SK-N-SH (cell line): ENCODE measurements around the gene BDKRB2. TPM values are rescaled to one million over a fixed set of nuclear protein-coding genes. Genes with fewer than 3 reads are reported as not detected.

ENCODE experiments used
- CTCF ChIA-PET: fragments of 300-600, 350-600 bp; formaldehyde crosslinking; extraction: SDS; loops from one replicate; lab custom pipeline; 2021; lab: Yijun Ruan, JAX
- POLR2A ChIA-PET: fragments of 350-600 bp; sonication (Branson Sonifier 250); formaldehyde crosslinking; extraction: SDS; loops from one replicate; lab custom pipeline; 2020; ENCODE audit warnings: antibody characterized with exemption, inconsistent platforms; lab: Yijun Ruan, JAX
- DNase-seq: peaks from one replicate; pipeline ENCODE4 v3.0.0; 2012
- H2AFZ ChIP-seq: fragments of 200-600 bp; sonication (generic); 2 replicates; pipeline ENCODE4 v1.8.1; 2016; ENCODE audit warnings: antibody characterized with exemption, mild to moderate bottlenecking, low read depth
- H3F3A ChIP-seq: fragments of 200-600 bp; sonication (generic); replicated peaks from 2 replicates; pipeline ENCODE3; 2016; ENCODE audit warnings: antibody characterized with exemption, mild to moderate bottlenecking; ENCODE audit not compliant: insufficient read depth
- H3K27ac ChIP-seq, 2 experiments: fragments of 200-500 bp in 1 of 2; fragments of 200-600 bp in 1 of 2; sonication (Bioruptor generic) in 1 of 2; sonication (generic), shearing (Covaris generic) in 1 of 2; 2 replicates each; pipeline versions ENCODE4 v1.5.1 to v1.6.1; 2014 to 2016; ENCODE audit warnings: low read depth in 2 of 2, inconsistent platforms in 1 of 2, low read length in 1 of 2, mild to moderate bottlenecking in 1 of 2, mixed read lengths in 1 of 2
- H3K27me3 ChIP-seq: fragments of 200-600 bp; sonication (generic), shearing (Covaris generic); 2 replicates; pipeline ENCODE4 v1.6.1; 2016; ENCODE audit warnings: mixed run types; ENCODE audit not compliant: insufficient read depth
- H3K36me3 ChIP-seq, 2 experiments: fragments of 200-500 bp in 1 of 2; fragments of 200-600 bp in 1 of 2; sonication (Bioruptor generic) in 1 of 2; sonication (generic) in 1 of 2; replicated peaks in 1 of 2; 2 replicates each; pipeline versions ENCODE3 to v1.5.1; 2014 to 2016; ENCODE audit warnings: low read length in 1 of 2, mild to moderate bottlenecking in 1 of 2; ENCODE audit not compliant: insufficient read depth in 2 of 2, control insufficient read depth in 1 of 2
- H3K4me1 ChIP-seq, 2 experiments: fragments of 200-500 bp in 1 of 2; fragments of 200-600 bp in 1 of 2; sonication (Bioruptor generic) in 1 of 2; sonication (generic), shearing (Covaris generic) in 1 of 2; 2 replicates each; pipeline versions ENCODE4 v1.5.1 to v1.6.1; 2014 to 2016; ENCODE audit warnings: low read depth in 1 of 2, low read length in 1 of 2, mixed run types in 1 of 2; ENCODE audit not compliant: insufficient read depth in 2 of 2, control insufficient read depth in 1 of 2
- H3K4me2 ChIP-seq: fragments of 200-600 bp; sonication (generic), shearing (Covaris generic); 2 replicates; pipeline ENCODE4 v1.6.1; 2017; ENCODE audit warnings: mixed run types
- H3K4me3 ChIP-seq, 2 experiments: fragments of 200-500 bp in 1 of 2; fragments of 200-600 bp in 1 of 2; sonication (Bioruptor generic) in 1 of 2; sonication (generic), shearing (Covaris generic) in 1 of 2; 2 replicates each; pipeline versions ENCODE4 v1.5.1 to v1.8.1; 2014 to 2016; ENCODE audit warnings: low read depth in 2 of 2, inconsistent platforms in 1 of 2, low read length in 1 of 2, mild to moderate bottlenecking in 1 of 2, mixed read lengths in 1 of 2, moderate library complexity in 1 of 2
- H3K79me2 ChIP-seq: fragments of 200-600 bp; sonication (generic); 2 replicates; pipeline ENCODE4 v1.8.1; 2017; ENCODE audit warnings: mild to moderate bottlenecking; ENCODE audit not compliant: insufficient read depth
- H3K9ac ChIP-seq: fragments of 200-600 bp; sonication (generic); 2 replicates; pipeline ENCODE4 v1.6.1; 2017; ENCODE audit warnings: mixed run types
- H3K9me2 ChIP-seq: fragments of 200-600 bp; sonication (generic); 2 replicates; pipeline ENCODE4 v1.6.1; 2017; ENCODE audit warnings: mixed run types
- H3K9me3 ChIP-seq: fragments of 200-600 bp; sonication (generic); 2 replicates; pipeline ENCODE4 v1.6.1; 2017; ENCODE audit warnings: mixed run types, mild to moderate bottlenecking, moderate library complexity
- H4K20me1 ChIP-seq: fragments of 200-600 bp; sonication (generic); 2 replicates; pipeline ENCODE4 v1.6.1; 2017; ENCODE audit warnings: mild to moderate bottlenecking, mixed run types; ENCODE audit not compliant: insufficient read depth
- CTCF ChIP-seq: fragments of 200-600 bp; sonication (generic); IDR thresholded peaks from 2 replicates; pipeline ENCODE4 v1.6.1; 2017; ENCODE audit warnings: antibody characterized with exemption, mild to moderate bottlenecking, moderate library complexity
- ELF1 ChIP-seq: IDR thresholded peaks from 2 replicates; pipeline ENCODE4 v1.4.0; 2012
- EZH2phosphoT487 ChIP-seq: fragments of 200-600 bp; sonication (generic); IDR thresholded peaks from 2 replicates; pipeline ENCODE4 v1.6.1; 2017; ENCODE audit warnings: low read depth, mixed run types, mild to moderate bottlenecking, antibody characterized with exemption, moderate library complexity, borderline replicate concordance
- FOSL2 ChIP-seq: IDR thresholded peaks from 2 replicates; pipeline ENCODE4 v1.4.0; 2012; ENCODE audit warnings: low read depth, mild to moderate bottlenecking, moderate library complexity, borderline replicate concordance
- FOXJ3 ChIP-seq: sonication (generic); formaldehyde crosslinking; IDR thresholded peaks from 2 replicates; pipeline ENCODE4 v1.5.1; 2020; ENCODE audit warnings: mild to moderate bottlenecking, missing genetic modification reagents
- FOXM1 ChIP-seq: IDR thresholded peaks from 2 replicates; pipeline ENCODE4 v1.4.0; 2012; ENCODE audit warnings: low read depth, mild to moderate bottlenecking
- GABPA ChIP-seq: IDR thresholded peaks from 2 replicates; pipeline ENCODE4 v1.4.0; 2012; ENCODE audit warnings: low read depth, mild to moderate bottlenecking
- IRF3 ChIP-seq: fragments of 150-350 bp; IDR thresholded peaks from 2 replicates; pipeline ENCODE4 v1.6.1; 2016; ENCODE audit warnings: mild to moderate bottlenecking, low read depth, low read length
- MAX ChIP-seq: IDR thresholded peaks from 2 replicates; pipeline ENCODE4 v1.4.0; 2012; ENCODE audit warnings: low read depth
- MXI1 ChIP-seq: IDR thresholded peaks from 2 replicates; pipeline ENCODE4 v1.6.1; 2012; ENCODE audit warnings: mild to moderate bottlenecking, low read depth, low read length, improper control_type of control experiment
- PBX3 ChIP-seq: IDR thresholded peaks from 2 replicates; pipeline ENCODE4; 2012
- RAD21 ChIP-seq: IDR thresholded peaks from 2 replicates; pipeline ENCODE4 v1.6.1; 2012; ENCODE audit warnings: mild to moderate bottlenecking, low read length
- RCOR1 ChIP-seq: fragments of 150-350 bp; IDR thresholded peaks from 2 replicates; pipeline ENCODE4 v1.6.1; 2017; ENCODE audit warnings: antibody characterized with exemption, low read length
- REST ChIP-seq: IDR thresholded peaks from 2 replicates; pipeline ENCODE4 v1.6.1; 2012; ENCODE audit warnings: mild to moderate bottlenecking, low read depth, low read length, moderate library complexity
- SIN3A ChIP-seq: IDR thresholded peaks from 2 replicates; pipeline ENCODE4 v1.6.1; 2012; ENCODE audit warnings: low read depth, mild to moderate bottlenecking, low read length, moderate library complexity, borderline replicate concordance
- TAF1 ChIP-seq: IDR thresholded peaks from 2 replicates; pipeline ENCODE4 v1.6.1; 2012; ENCODE audit warnings: low read depth, mild to moderate bottlenecking, low read length, moderate library complexity, borderline replicate concordance
- TCF12 ChIP-seq: IDR thresholded peaks from 2 replicates; pipeline ENCODE4 v1.4.0; 2012
- TEAD4 ChIP-seq: IDR thresholded peaks from 2 replicates; pipeline ENCODE4 v1.4.0; 2012; ENCODE audit warnings: mild to moderate bottlenecking, borderline replicate concordance; ENCODE audit not compliant: insufficient read depth
- USF1 ChIP-seq: IDR thresholded peaks from 2 replicates; pipeline ENCODE4 v1.4.0; 2012; ENCODE audit warnings: low read depth, borderline replicate concordance
- USF2 ChIP-seq: fragments of 150-350 bp; IDR thresholded peaks from 2 replicates; pipeline ENCODE4 v1.6.1; 2017; ENCODE audit warnings: antibody characterized with exemption, low read length, low read depth, borderline replicate concordance
- WGBS: methylation state at CpG from one replicate; pipeline ENCODE4 v1.1.6; 2017; ENCODE audit warnings: low lambda C conversion rate; 5-methylcytosine and 5-hydroxymethylcytosine counted together
- polyA plus RNA-seq, 3 experiments: library from polyadenylated mRNA; depleted of rRNA; stranded (reverse); fragments of >200 nt; gene quantifications; 2 replicates each; pipeline ENCODE4 v1.2.3, GENCODE V29; 2012

Gene BDKRB2
- polyA plus RNA-seq, 1 of the 3 experiments (the other 2 are of a cell fraction), result 4.8 TPM

GRCh38 chr14:96158735-96159134 lies 45.9 kb upstream of the BDKRB2 start:
- Histone ChIP-seq H3K9me3 (no peaks in the 10 kb centered on the region), H3K4me2 (no peak overlapping the region), H3K36me3 (no peaks in the 10 kb centered on the region)
- POLR2A ChIA-PET, result no interaction called here
- WGBS, result 77% methylated on average over 7 of the region's 7 CpGs
- TF ChIP-seq FOSL2, result no peak
- TF ChIP-seq REST, result no peak
- TF ChIP-seq FOXJ3, result no peak
- TF ChIP-seq TCF12, result no peak
- TF ChIP-seq MXI1, result no peak
- no peak for TF ChIP-seq USF1
- TF ChIP-seq ELF1, result no peak
- TF ChIP-seq TAF1, result no peak
- no peak for TF ChIP-seq IRF3
- no peak for TF ChIP-seq FOXM1
- no peak for TF ChIP-seq SIN3A
- no peak for TF ChIP-seq EZH2phosphoT487
- TF ChIP-seq RCOR1, result no peak
- TF ChIP-seq PBX3, result no peak
- TF ChIP-seq USF2, result no peak
- TF ChIP-seq CTCF, result no peak
- no peak for TF ChIP-seq MAX
- TF ChIP-seq GABPA, result no peak
- TF ChIP-seq TEAD4, result no peak
- TF ChIP-seq RAD21, result no peak
- TF ChIP-seq, all 33 proteins: peak for 0
- no peaks in the 10 kb centered on the region; the same call in 1 of the 2 replicates for H3K79me2 ChIP-seq
- H3F3A ChIP-seq, result no peaks in the 10 kb centered on the region
- H3K27me3 ChIP-seq, result no peaks in the 10 kb centered on the region
- peaks cover 4 to 11% of the 10 kb centered on the region in 2 experiments; a peak in 2 of 4 replicates for H3K4me1 ChIP-seq
- no peaks in the 10 kb centered on the region for H3K9me2 ChIP-seq
- H4K20me1 ChIP-seq, result no peaks in the 10 kb centered on the region
- no peak overlapping the region for H3K27ac ChIP-seq
- CTCF ChIA-PET, result interaction anchor here (4.3 kb wide), 1 partner anchor 58 kb away, joined by 15 read pairs; no protein-coding TSS in a partner anchor
- H3K9ac ChIP-seq, result no peak overlapping the region
- no peak overlapping the region for H3K4me3 ChIP-seq
- no peak overlapping the region for H2AFZ ChIP-seq
- DNase-seq, result no peak
